ENCODE results near the gene LDLRAD4.
A peak's percentile ranks its signal among the peaks of the same experiment; 100 is the strongest.

LDLRAD4 gene

DNA sequence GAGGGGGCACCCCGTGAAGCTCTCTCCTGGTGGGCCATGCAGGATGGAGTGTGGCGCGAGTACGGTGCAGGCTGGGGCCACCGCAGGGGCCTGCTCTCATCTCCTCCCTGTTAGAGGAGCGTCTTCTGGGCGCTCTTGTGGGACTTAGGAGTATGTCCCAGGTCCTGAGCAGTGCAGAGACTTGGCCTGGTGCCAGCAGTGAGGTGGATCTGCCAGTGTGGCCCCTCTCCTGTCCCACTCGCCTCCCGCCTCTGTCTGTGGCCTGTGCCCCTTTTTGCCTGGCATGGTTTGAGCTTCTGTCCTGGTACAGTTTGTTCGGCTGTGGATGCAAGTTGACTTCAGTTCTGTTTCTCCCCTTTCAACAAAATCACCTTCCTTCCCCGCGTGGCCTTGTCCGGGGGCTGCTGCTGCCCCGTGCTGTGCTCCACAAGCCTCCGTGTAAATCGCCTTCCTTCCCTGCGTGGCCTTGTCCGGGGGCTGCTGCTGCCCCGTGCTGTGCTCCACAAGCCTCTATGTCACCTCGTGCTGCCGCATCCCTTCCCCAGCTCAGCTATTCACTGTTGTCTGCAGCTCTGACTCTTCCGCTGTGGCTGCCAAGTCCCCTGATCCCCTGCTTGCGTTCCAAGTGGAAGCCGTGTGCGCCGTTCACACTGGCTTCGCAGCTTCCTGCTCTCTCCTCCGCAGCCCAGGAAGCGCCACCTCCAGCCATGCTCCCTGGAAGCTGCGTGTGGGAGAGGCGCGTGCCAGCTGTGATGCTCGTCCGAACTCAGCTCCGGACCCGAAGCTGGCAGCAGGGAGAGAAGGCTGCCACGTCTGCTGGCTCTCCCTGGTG, 13.7 kb downstream of the LDLRAD4 start:
- DNase-seq = no peak

DNA sequence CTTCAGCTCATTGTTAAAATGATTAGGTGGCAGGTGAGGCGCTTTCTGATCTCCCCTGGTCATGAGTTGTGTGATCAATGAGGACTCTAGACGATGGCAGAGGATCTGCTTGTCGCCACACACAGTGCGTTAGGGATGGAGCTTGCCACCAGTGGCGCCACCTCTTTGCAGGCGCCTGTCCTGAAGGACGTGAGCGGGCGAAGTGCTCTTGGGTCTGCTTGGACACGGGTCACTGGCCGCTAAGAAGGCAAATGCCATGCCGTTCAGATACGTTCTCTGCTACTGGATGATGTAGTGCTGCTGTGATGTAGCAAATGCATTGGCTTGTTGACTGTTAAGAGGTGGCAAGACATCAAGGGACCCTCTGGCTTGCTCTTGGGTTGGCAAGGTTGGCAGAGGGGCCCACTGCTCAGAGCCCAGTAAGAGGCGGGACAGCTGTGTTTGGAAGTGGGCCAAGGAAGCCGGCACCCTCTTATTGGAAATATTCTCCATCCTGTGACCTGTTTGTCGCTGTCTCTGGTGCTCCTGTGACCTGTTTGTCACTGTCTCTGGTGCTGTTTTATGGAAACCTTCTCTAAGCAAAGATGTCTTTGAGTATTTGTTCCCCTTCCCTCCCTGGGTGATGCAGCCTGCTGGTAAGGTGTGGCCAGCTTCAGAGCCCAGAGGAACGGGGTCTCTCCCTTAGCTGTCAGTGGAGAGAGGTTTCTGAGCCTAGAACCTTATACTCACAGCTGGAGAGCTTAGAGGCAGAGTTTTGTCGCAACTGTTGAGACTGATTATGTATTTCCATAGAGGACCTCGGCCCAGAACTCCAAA, 14.6 kb downstream of the LDLRAD4 start:
- no peak for DNase-seq

DNA sequence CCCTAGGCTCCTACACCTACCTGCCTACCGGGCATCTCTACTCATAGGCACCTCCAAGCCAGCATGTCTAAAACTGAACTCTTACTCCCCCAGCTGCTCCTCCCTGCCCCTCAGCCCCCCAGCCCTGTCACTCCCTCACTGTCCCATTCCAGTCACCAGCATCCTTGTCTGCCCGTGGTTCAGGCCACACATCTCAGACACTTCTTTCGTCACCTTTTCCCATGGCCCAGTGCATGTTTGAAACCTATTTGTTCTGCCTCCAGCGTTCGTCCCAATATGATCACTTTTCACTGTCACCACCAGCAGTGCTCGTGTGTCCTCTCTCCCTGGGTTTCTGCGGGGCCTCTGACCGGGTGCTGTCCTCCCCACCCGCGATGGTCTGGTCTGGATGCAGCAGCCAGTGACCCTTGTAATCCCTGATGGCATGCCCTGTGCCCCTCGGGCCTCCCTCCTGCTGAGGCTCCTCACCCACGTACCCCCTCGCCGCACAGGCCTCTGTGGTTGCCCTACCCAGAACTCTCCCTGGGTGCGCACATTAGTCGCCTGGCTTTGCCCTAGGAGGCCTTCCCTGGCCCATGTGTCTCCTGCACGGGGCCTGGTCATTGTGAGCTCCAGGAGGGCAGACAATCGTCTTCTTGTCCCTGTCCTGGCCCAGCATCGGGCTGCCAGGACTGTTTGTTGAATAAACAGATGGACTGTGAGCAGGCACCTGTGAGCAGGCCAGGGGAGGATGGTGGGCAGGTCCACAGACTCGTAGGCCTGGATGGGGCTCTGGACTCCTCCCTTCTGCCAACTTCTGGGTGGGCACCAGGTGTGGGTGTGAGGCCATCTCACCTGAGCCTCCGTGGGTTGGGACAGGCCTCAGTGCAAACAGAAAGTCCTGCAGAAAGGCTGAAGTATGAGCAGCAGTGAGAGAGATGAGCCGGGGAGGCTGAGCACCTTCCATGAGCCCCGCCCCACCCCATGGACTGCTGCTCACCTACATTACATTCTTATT, 15.5 kb downstream of the LDLRAD4 start:
- DNase-seq = no peak

- DNase-seq = no peak
These were observed 16.9 kb downstream of the LDLRAD4 start for GRCh38 chr18:13235421-13235831.

DNA sequence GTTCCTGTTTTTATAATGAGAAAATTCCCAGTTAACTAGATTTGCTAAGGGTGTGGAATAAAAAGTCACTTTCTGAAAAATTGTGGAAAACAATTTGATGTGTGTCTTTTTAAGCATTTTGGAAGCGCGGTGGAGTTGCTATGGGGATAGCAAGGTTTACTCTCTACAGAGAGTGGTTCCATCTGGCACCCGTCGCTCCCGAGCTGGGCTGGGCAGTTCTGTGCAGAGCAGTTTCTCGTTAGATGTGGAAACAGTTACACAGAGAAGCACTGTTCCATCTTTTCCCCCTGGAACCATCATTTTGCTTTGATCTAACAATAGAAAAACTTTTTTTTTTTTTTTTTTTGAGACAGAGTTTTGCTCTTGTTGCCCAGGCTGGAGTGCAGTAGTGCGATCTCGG, 17.4 kb downstream of the LDLRAD4 start:
- no peak for DNase-seq

DNA sequence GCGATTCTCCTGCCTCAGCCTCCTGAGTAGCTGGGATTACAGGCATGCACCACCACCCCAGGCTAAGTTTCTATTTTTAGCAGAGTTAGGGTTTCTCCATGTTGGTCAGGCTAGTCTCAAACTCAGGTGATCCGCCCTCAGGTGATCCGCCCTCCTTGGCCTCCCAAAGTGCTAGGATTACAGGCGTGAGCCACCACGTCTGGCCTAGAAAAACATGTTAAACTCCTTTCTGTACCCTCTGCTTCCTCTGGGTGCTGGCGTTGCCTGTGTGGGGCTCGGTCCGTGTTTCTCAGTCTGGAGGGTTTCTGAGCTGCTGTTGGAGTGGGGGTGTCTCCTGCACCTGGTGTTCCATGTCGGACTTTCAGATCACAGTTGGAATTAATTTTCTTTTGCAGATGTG, 17.9 kb downstream of the LDLRAD4 start:
- no peak for DNase-seq

DNA sequence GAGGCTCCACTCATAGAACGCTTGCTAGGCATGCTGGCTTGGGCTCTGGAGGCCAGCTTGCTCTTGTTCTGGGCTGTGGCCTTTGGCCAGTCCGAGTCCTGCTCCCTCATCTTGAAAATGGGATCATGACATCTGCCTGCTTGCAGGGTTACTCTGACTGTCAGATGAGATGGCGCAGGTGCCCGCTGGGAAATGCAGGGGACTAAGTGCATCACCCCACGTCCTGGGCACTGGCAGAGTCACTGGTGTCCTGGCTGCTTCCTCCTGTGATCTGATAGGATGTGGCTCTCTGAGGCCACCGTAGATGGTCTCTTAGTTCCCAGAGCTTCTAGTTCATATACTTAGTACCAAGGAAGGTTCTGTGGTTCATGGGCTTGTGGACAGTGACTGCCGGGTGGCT, 18.5 kb downstream of the LDLRAD4 start:
- DNase-seq = no peak

GRCh38 chr18:13237641-13238040, 19.1 kb downstream of the LDLRAD4 start:
- DNase-seq = no peak

DNA sequence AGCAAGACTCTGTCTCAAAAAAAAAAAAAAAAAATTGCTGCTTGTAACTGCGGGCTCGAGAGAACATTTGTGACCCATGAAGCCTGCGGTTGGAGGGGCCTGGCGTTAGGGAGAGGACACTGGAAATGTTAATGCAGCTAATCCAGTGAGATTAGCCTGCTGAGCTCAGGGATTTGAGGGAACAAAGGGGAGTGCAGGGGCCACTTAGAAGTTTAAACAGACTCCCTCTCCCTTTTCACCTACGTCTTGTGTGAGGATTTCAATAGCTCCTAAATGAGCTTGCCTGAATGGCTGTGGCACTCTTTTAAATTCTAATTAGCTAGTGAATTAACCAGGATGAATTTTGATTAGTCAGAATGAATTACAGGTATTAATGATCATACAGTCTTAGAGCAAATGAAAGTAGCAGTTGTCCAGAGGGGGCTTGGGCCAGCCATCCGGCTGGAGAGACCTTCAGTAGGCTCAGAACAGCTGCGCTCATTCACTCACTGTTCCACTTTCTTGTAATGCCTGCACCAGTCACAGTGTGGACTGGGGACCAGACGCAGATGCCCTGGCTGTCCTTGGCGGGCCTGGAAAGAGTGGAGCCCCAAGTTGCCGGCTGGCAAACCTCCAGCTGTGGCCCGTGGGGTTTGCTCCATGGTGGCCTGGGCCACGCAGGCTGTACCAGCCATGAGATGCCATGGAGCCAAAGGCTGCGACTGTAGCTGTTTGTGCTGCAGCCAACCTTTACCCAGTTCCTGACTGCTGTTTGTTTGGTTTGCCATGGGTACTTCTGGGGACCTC, 20.8 kb downstream of the LDLRAD4 start:
- DNase-seq = no peak

GRCh38 chr18:13240060-13240725, 21.6 kb downstream of the LDLRAD4 start:
- no peak for DNase-seq

DNA sequence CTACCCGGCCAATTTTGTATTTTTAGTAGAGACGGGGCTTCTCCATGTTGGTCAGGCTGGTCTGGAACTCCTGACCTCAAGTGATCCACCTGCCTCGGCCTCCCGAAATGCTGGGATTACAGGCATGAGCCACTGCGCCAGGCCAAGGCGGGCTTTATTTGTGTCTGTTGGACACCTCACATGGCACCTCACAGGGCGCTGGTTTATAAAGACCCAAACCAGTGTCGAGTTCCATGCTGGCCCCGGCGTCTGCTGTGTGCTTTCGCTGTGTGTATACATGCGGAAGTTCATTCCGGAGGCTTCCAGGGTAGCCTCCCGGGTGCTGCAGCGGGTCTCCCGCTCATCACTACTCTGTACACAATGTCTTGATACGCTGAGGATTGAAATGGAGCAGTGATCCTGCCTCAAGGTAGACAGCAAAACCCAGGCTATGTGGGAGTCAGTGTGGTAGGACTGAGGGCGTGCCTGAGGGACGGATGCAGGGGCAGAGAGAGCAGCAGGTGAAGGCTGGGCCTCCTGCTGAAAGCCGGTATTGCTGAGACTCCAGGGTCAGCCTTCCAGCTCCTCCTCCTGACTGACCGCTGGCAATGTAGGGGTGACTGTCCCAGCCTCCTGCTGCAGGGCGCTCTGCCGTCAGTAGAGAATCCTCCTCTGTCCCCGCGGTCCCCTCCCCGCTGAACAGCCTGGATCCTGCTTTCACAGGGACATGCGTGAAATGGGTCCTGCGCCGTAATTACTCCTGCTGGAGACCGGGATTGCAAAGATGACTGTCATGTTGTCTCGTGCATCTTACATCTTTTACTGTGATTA, 22.7 kb downstream of the LDLRAD4 start:
- DNase-seq = no peak

GRCh38 chr18:13241893-13242175, 23.3 kb downstream of the LDLRAD4 start:
- DNase-seq = no peak

- no peak for DNase-seq
These were observed 24.2 kb downstream of the LDLRAD4 start for GRCh38 chr18:13242797-13243196.

DNA sequence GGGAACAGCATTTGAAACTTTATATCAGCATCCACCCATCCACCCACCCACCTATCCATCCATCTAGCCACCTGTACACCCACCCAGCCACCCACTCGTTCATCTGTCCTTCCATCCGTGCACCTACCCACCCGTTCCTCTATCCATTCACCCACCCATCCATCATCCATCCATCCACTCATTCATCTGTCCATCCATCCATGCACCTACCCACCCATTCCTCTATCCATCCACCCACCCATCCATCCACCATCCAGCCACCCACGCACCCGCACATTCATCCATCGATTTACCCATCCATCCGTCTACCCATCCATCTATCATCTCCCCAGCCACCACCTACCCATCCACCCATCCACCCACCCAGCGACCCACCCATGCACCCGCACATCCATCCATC, 24.8 kb downstream of the LDLRAD4 start:
- DNase-seq = no peak

DNA sequence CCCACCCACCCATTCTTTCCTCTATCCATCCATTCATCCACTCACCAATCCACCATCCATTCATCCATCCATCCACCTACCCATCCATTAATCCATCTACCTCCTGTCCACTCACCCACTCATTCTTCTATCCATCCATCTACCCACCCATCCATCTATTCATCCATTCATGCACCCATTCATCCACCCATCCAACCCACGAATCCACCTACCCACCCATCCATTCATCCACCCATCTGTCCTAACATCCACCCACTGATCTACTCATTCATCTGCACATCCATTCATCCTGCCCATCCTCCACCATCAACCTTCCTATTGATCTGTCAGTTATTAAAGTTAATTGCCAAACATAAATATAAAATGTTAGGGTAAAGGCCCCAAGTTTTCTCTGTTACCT, 25.6 kb downstream of the LDLRAD4 start:
- no peak for DNase-seq

- peak; percentile 85 for DNase-seq
These were observed 27.0 kb downstream of the LDLRAD4 start for GRCh38 chr18:13245481-13246000.

GRCh38 chr18:13246121-13246520, 27.6 kb downstream of the LDLRAD4 start:
- DNase-seq = no peak

- DNase-seq = no peak
These were observed 28.0 kb downstream of the LDLRAD4 start for GRCh38 chr18:13246591-13246990.

DNA sequence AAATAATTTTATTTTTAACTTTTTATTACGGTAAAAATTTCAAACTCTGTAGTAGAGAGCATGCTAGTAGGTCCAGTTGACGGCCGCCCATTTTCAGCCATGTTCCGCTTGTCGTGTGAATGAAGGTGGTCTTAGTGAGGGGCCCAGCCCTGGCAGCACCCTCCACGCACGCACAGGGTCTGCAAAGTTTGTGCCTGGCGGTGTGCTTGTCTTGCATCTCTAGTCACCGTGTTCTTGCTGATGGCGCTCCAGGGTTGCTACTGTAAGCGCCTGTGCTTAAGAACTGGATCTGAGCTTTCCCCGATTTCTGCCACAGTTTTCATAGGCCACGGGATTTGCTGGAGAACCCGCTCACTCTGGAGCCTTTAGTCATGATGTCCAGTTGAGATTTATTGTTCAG, 28.9 kb downstream of the LDLRAD4 start:
- DNase-seq = no peak

DNA sequence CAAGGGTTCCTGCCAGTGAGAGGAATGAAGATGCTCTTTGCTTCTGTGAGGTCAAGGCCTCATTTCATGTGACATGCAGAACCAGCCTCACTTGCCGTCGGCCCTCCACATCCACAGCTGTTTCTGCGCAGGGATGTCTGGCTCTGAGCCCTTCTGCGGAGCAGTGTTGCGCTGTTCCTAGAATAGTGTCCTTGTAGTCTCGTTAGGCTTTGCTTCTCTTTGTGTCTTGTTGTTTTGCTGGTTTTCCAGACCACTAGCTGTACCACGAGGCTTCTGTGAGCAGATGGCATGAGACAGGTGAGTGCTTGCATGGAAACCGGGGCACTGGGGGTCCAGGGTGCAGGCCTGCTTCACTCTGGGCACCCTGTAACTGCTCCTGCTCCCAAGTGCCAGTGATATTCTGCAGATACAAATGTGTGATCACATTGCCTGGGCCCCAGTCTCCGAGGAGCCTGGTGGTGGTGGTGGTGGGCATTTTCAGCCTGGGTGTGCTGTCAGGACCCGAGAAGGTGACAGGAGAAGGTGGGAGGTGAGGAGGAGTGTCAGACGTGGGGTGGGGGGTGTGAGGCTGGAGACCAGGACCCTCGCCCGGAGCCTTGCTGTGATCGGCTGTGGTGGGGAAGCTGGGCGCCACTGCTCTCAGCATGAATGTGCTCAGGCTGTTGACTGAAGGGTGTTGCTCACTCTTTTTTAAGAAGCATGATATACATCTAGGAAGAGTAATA, 34.3 kb downstream of the LDLRAD4 start:
- DNase-seq = no peak
